ENCODE data around the gene GADD45GIP1. TPM values are rescaled to one million over a fixed set of nuclear protein-coding genes. Genes with fewer than 3 reads are reported as not detected.

GADD45GIP1 gene
- 39.6 and 45.7 TPM in 2 replicates for total RNA-seq (2014; rRNA removed; shearing (Covaris generic))
- 39.6 and 51.8 TPM in 2 replicates for polyA plus RNA-seq (2015; cell fraction: cytosol; rRNA removed)
- 3.5 and 7.5 TPM in 2 replicates for polyA plus RNA-seq (2015; cell fraction: nucleus; rRNA removed)

DNA sequence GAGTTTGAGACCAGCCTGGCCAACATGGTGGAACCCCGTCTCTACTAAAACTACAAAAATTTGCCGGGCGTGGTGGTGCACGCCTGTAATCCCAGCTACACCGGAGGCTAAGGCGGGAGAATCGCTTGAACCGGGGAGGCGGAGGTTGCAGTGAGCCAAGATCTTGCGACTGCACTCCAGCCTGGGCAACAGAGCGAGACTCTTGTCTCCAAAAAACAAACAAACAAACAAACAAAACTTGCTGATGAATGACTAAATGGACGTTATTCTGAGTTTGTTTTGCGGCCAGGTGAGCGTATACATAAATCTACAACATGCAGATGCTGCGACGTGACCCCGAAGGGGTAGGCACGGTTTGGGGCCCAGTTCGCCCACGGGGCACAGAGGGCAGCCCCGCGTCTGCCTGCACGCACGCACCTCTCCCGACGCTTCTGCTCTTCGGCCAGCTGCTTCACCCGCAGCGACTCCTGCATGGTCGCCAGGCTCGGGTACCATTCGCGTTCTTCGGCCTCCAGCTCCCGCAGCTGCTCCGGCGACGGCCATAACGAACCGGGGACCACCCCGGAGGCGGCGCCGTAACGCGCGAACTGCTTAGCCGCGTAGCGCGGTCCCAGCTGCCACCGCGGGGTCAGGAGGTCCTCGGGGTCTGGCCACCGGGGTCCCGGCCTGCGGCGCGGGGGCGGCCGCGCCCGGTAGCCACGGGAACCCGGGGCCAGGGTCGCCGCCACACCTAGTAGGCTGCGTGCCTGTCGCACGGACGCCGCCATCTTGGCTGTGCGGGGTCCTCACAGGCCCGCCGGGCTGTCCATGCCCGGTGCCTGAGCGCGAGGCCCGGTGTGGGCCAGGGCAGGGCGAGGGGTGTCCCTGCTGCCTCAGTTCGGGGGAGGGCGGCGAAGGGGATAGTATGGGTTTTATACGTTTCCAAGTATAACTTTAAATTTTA, at the start of gene GADD45GIP1:
Gene GADD45GIP1 (minus strand): TSS at position 778 of the 943 bp plus-strand sequence. CDS start 11 bp downstream, at position 767.
- in situ Hi-C loops (cut with HindIII; ENCODE audit: low pct_unique_long_range_greater_than_20kb, low sequenced_read_pairs) = no loop called here
- DNase-seq (ENCODE audit: low read depth, low spot score) = peak; percentile 79

DNA sequence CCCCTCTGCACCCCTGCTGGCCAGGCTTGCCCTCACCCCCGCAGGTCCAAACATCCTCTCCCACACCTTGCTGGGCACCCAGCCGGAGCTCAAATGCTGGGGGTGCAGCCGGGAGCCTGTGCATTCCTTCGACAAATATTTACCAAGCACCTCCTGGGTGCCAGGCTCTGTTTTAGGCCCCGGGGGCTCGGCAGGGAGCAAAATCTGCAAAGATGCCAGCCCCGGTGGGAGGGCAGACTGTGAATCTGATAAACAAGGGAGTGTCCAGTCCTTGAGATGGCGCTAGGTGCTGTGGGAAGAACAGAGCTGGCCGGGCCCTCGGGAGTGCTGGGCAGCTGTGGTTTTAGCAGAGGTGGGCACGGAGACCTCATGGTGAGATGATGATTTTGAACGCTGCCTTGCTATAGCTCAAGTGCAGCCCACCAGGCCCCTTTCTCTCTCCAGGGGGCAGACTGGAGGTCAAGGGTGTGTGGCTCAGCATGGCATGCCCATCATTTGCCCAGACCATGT, 48.9 kb upstream of the GADD45GIP1 start:
- in situ Hi-C loops (cut with HindIII; ENCODE audit: low pct_unique_long_range_greater_than_20kb, low sequenced_read_pairs) = no loop called here
- no peak for DNase-seq (ENCODE audit: low read depth, low spot score)

DNA sequence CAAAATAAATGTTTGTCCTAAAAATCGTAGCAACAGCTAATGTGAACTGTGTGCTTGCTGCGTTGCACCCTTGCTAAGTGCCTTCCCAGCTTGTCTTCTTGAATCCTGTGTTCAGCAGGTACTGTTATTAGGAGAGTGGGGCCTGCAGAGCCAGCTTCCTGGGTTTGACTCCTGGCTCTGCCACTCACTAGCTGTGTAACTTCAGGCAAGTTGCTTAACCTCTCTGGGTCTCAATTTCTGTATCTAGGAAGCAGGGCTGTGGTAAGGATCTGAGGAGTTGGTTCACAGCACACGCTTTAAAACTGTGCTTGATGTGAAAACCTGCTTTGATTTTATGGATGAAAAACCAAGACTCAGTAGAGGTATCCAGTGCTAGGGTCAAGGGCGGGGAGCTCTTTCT, 48.2 kb upstream of the GADD45GIP1 start:
- in situ Hi-C loops (cut with HindIII; ENCODE audit: low pct_unique_long_range_greater_than_20kb, low sequenced_read_pairs) = no loop called here

DNA sequence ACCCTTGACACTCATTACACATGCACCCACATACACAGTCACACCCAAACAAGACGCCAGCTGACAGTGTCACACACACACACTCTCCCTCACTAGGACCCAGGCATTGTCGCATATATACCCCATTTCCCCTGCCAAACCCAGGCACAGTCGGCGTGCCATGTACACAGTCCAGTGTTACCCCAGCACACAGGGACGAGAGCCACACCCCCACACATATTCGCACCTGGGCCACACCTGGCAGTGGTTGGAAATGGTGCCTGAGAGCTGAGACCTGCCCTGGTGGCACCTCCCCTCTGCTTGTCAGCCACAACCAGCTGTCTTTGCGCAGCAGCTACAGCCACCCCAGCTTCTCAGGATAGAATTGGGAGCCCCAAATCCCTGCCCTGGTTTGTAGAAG, 47.2 kb upstream of the GADD45GIP1 start:
- DNase-seq (ENCODE audit: low read depth, low spot score) = no peak
- in situ Hi-C loops (cut with HindIII; ENCODE audit: low pct_unique_long_range_greater_than_20kb, low sequenced_read_pairs) = no loop called here

More for the DNA sequence above, 48.2 kb upstream of the GADD45GIP1 start:
- DNase-seq (ENCODE audit: low read depth, low spot score) = no peak

DNA sequence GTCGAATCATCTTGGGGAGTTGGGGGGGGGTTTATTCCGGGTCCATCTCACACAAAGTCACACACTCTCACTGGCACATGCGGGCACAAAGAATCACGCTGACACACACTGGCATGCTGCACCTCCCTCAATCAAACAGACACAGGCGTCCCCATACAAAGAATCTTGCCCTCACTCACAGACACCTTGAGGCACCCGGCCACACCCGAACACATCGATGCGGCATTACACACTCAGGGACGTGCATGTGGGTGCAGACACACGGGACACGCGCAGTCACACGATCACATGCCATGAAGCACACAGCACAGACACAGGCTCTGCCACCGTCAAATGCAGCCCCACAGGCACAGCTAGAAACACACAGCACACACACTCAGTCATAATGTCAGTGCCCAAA, 46.1 kb upstream of the GADD45GIP1 start:
- in situ Hi-C loops (cut with HindIII; ENCODE audit: low pct_unique_long_range_greater_than_20kb, low sequenced_read_pairs) = no loop called here
- no peak for DNase-seq (ENCODE audit: low read depth, low spot score)

DNA sequence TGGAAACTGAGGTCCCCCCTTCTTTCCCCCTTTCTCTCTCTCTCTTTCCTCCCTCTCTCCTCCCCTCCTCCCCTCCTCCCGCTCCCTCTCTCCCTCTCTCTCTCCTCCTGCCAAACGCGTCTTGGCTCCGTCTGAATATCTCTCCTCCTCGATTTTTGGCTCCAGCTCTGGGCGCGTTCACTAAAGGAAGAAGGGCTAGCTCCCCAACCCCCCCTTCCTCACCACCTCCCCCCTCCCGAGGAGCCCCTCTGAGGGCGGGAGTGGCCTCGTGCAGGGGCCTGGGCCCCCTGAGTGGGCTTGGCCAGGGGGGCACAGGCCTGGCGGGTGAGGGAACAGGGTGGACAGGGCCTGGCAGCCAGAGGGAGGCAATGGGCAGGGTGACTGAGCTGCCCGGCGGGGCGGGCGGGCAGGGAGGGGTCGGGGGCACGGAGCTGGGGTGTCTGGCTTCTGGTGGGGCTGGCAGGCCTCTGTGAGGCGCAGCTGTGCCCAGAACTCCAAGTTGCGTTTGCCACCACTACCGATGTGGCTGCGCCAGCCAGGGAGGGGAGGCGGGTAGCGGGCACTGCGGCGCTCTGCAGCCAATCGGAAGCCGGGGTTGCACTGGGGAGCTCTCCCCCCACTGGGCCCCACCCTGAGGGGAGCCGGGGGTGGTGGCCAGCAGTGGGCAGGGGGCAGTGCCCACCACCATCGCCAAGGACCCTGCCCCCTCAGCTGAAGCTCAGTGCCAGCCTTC, 45.3 kb upstream of the GADD45GIP1 start:
- no peak for DNase-seq (ENCODE audit: low read depth, low spot score)
- in situ Hi-C loops (cut with HindIII; ENCODE audit: low pct_unique_long_range_greater_than_20kb, low sequenced_read_pairs) = no loop called here

DNA sequence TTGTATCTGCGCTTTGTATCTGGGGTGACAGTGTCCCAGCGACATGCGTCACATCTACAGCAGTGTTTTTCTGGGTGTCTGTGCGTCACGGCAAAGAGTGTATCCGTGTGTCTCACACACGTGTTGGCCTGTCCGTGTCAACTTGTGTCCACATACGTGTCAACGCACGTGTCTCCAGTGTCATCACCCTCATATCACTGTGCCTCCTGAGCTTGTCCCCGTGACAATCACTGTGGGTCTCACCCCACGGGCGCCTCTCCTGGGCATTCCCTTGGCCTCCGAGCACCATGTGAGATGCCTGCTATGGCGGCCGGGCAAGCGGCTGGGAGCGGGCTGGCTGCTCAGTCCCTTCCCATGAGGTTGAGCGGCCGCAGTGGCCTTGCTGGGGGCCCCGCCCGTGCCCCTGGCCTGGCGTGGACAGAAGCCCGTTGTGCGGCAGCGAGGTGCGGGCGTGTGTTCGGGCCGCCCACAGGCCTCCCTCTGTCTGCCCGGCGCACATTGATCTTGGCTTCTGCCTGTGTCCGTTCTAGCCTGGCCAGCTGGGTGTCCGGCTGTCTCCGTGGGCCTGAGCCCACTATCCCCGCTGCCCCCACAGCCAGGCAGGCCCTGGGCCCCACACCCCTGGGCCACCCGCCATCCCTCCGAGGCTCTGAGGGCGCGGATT, 44.6 kb upstream of the GADD45GIP1 start:
- DNase-seq (ENCODE audit: low read depth, low spot score) = no peak
- in situ Hi-C loops (cut with HindIII; ENCODE audit: low pct_unique_long_range_greater_than_20kb, low sequenced_read_pairs) = no loop called here

DNA sequence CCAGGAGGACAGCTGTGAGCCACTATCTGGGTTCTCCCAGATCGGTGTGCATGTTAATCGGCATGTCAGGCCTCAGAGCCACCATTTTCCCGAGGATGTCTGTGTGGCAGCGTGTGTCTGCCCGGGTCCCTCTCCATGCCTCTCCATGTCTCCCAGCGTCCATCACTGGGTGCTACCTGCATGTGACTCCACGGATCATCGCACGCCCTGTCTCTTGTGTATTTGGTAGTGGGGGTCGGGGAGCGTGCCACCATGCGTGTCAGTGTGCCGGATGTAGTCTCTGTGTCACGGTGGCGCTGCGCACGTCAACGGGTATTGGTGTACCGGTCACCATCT, 44.1 kb upstream of the GADD45GIP1 start:
- DNase-seq (ENCODE audit: low read depth, low spot score) = no peak
- in situ Hi-C loops (cut with HindIII; ENCODE audit: low pct_unique_long_range_greater_than_20kb, low sequenced_read_pairs) = no loop called here

DNA sequence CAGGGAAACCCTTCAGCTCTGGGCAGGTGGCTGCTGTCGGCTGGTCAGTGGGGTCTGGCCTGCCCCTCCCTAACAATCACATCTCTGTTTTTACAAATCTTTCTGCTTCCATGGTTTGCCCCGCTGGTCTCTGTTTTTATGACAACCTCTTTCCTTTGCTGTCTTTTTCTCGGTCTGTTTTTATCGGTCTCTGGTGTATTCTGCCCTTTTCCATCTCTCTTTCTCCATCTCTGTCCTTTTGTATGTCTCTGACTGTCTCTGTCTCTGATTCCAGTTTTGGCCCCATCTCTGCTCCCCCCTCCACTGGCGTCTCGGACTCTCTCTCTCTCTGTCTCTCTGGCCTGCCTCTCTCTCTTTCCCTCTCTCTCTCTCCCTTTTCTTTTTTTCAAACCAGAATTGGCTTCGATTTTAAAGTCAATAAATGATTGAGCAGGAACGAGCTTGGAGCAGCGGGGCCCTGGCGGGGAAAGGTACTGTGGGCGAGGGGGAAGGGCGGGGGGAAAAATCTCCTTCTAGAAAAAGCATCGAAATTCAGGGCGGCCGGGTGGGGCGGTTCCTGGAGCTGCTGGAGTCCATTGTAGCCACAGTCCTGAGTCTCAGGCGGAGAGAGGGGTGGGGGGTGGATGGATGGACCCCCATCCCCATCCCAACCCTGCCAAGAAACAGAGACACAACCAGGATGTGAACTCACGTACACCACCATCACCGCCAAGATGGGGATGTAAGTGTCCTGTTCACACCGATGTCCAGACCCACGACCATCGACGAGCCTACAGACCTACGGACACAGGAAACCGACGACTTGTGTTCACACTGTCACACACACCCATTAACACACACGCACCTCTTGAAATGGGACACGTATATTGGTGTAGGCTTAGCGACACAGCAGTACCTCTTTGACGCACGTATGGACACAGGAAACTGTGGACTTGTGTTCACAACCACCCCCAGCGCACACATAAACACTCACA, 41.2 kb upstream of the GADD45GIP1 start:
- DNase-seq (ENCODE audit: low read depth, low spot score) = no peak
- in situ Hi-C loops (cut with HindIII; ENCODE audit: low pct_unique_long_range_greater_than_20kb, low sequenced_read_pairs) = no loop called here

DNA sequence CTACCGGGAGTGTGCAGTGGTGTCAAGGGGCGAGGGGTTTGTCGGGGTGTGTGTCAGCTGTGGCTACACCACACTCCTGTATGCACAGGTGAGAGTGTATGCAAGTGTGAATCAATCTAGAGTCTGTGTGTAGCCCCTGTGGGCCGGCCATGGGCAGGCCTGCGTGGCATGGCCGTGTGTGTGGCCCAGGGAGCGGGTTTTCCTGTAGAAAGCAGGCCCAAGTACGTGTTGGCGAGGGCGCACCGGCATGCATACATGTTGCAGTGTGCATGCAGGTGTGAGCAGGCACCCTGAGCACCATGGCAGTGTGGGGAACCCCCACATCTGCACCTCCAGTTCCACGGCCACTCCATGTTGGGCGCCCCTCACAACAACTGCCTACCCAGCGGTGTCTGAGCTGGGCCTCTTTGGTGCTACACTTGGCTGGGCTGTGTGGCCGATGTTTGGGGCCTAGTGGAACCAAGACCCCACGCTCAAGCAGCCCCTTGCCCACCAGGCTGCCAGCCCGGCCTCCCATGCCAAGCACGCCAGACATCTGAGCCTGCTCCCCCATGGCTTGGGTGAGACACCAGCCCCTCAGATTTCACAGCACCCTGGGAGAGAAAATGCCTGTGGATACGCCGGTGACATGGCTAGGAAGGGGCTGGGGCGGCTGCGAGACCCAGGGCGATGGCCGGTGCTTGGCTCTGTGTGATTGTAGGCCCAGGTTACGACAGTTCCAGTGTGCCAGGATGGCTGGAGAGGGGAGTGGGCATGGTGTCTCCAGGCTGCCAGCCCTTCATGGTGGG, 40.4 kb upstream of the GADD45GIP1 start:
- no peak for DNase-seq (ENCODE audit: low read depth, low spot score)
- in situ Hi-C loops (cut with HindIII; ENCODE audit: low pct_unique_long_range_greater_than_20kb, low sequenced_read_pairs) = no loop called here

DNA sequence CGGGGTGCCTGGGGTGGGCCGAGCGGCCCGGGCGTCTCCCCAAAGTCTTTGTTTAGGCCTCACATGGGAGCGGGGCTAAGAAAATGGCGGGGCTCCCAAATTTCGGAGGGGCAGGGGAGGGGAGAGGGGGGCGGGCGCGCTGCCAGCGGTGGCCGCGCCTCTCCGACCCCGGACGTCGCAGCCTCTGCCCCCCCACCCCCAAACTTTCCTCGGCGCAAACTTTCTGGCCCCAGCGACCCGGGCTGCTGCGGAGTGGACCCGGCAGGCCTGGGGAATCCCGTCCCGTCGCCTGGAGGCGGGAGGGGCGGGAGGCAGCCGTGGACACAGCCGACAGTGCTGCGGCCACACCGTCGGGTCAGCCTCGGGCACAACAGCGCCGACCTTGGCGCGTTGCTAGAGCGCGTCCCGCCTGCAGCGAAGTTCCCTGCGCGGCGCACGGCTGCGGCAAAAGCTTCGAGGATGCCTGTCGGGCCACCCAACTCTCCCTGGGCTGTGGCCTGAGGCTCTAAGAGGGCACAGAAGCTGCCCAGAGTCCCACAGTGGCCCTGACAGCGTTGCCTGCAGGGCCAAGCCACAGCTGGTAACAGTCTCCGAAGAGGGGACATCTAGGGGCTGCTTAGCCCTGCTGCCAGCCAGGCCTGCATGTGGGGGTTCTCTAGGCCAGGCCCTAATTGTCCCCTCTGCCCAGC, 39.5 kb upstream of the GADD45GIP1 start:
- no peak for DNase-seq (ENCODE audit: low read depth, low spot score)
- in situ Hi-C loops (cut with HindIII; ENCODE audit: low pct_unique_long_range_greater_than_20kb, low sequenced_read_pairs) = no loop called here

DNA sequence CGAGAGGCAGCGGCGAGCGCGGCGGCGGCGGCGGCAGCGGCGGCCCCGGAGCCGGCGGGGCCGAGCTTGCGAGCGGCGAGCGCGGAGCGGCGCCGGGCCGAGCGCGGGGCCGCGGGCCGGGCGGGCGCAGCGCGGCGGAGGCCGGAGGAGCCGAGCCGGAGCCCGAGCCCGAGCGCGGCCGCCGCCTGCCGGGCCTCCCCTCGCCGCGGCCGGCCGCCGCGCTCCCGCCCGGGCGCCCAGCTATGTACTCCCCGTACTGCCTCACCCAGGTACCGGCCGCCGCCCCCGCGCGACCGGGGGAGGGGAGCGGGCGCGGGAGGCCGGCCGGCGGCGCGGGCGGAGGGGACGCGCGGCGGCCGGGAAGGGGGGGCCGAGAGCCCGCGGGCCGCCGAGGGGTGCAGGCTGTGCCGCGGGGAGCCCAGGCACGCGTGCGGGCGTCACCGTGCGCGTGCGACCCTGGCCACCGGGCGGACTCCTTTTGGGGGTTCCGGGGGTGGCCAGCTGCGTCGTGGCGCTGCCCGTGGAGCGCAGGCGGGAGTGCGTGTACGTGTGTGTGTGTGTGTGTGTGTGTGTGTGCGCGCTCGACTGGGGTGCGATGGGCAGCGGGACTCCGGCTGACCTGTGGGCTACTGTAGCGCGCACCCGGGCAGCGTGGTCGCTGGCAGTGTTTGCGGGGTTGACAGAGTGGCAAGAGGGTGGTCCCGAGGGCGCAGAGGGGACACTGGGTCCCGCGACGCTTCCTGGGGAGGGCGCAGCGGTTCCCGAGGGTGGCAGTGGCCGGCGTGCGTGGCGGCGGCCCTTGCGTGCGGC, 38.8 kb upstream of the GADD45GIP1 start:
- DNase-seq (ENCODE audit: low read depth, low spot score) = no peak
- in situ Hi-C loops (cut with HindIII; ENCODE audit: low pct_unique_long_range_greater_than_20kb, low sequenced_read_pairs) = no loop called here

DNA sequence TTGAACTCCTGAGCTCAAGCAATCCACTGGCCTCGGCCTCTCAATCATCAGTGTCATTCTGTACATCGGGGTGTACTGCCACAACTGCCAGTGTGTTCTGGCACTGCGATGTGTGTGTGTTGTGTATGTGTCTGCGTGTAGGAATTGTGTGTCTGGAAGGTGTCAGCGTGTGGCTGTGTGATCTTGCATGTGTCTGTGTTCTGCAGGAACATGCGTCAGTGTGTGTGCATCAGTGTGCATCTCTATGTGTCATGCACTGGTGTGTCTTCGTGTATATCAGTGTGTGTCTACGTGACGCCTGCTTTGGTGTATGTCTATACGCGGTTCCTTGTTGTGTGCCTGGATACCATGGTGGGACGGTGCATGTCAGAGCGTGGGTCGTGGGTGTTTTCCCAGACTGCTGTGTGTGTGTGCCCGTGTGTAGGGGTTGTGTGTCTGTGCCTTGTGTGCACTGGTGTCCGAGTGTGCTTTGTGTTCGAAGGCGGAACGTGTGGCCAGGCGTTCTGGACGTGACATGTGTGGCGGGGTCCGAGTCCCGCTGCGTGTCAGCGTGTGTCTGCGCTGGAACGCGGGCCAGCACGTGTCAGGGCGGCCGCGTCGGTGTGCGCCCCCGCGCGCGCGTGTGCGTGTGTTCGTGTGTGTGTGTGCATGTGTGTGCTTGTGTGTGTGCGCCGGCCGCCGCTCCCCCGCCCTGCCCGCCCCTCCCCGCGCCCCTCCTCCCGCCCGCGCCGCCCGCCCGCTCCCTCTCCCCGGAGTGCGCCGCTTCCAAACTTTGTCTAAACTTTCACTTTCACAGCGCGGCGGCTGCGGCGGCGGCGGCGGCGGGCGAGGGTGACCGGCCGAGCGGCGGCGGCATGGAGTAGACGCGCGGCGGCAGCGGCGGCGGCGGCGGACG, 37.9 kb upstream of the GADD45GIP1 start, which contains the start of gene NFIX:
Gene NFIX (plus strand): TSS at position 775 of the 895 bp plus-strand sequence. CDS start 363 bp downstream, outside the sequence.
- in situ Hi-C loops (cut with HindIII; ENCODE audit: low pct_unique_long_range_greater_than_20kb, low sequenced_read_pairs) = no loop called here
- DNase-seq (ENCODE audit: low read depth, low spot score) = peak; percentile 44

DNA sequence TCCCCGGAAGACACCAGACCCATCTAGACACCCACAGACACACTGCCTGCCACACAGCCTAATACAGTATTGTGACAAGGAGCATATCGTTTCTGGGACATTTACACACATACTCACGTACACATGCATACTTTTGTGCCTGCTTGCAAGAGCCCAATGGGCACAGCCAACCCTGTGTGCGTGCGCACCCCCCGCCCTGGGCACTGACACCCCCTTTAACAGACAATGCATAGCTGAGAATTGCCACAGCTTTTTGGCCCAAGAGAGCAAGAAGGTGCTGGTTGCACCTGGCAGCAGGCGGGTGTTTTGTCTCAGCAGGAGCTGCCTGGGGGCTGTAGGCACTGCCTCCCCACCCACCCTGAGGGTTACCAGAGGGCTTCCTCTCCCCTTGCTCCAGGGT, 36.5 kb upstream of the GADD45GIP1 start:
- in situ Hi-C loops (cut with HindIII; ENCODE audit: low pct_unique_long_range_greater_than_20kb, low sequenced_read_pairs) = no loop called here
- no peak for DNase-seq (ENCODE audit: low read depth, low spot score)
